ENCODE measurements around the gene CEP85L. TPM values are rescaled to one million over a fixed set of nuclear protein-coding genes. Genes with fewer than 3 reads are reported as not detected.

CEP85L gene
- total and polyA plus RNA-seq, 10 of the 15 experiments (the other 5 are each of a cell fraction or from before 2014, with no cell fraction given) = 1.8 to 10.9 (median 7.1) TPM

- Histone ChIP-seq H3K4me1 (ENCODE audit: control insufficient read depth, insufficient read depth, low read length) (no peaks in the 10 kb centered on the region), H3K27ac (ENCODE audit: control insufficient read depth, insufficient read depth) (no peak overlapping the region), H2AFZ (ENCODE audit: control insufficient read depth, low read depth, low read length) (no peak overlapping the region), H3K9ac (ENCODE audit: control insufficient read depth, insufficient read depth, low read length) (no peak overlapping the region), H3K36me3 (ENCODE audit: control insufficient read depth in 2 of 2, insufficient read depth in 2 of 2, low read length in 1 of 2) (no peaks in the 10 kb centered on the region), H3K27me3 (replicated peaks in 1 of 2; ENCODE audit: control insufficient read depth in 2 of 2, insufficient read depth in 2 of 2, low read length in 1 of 2) (no peaks in the 10 kb centered on the region), H3K4me3 (no peak overlapping the region), H3K9me3 (replicated peaks; ENCODE audit: control insufficient read depth, insufficient read depth, low read length) (no peaks in the 10 kb centered on the region), H4K20me1 (ENCODE audit: control insufficient read depth, insufficient read depth) (no peaks in the 10 kb centered on the region), H3K4me2 (ENCODE audit: control insufficient read depth, insufficient read depth) (no peak overlapping the region), H3K79me2 (ENCODE audit: control insufficient read depth, insufficient read depth, low read length) (no peaks in the 10 kb centered on the region)
- ChIA-PET CTCF (interaction anchor here (1.2 to 1.3 kb wide), 2 partner anchors 13 to 89 kb away, joined by 3 read pairs; no protein-coding TSS in a partner anchor), SMC1A (ENCODE audit: uncharacterized antibody, unreplicated experiment) (no interaction called here), RAD21 (ENCODE audit: unreplicated experiment) (no interaction called here), POLR2A (interaction anchor here (0.5 kb wide), 1 partner anchor 40 kb away, joined by 4 read pairs; no protein-coding TSS in a partner anchor)
- TF ChIP-seq RAD51 (IDR thresholded peaks at IDR 0.05) = no peak
- no peak for TF ChIP-seq MEF2A (IDR thresholded peaks at IDR 0.05; ENCODE audit: insufficient read depth, low read depth, low read length)
- TF ChIP-seq RBBP5 (conservative IDR thresholded peaks at IDR 0.05) = no peak
- no peak for TF ChIP-seq NR2F1 (conservative IDR thresholded peaks at IDR 0.05)
- TF ChIP-seq KDM1A (IDR thresholded peaks at IDR 0.05; ENCODE audit: borderline replicate concordance) = no peak
- TF ChIP-seq ZNF207 (IDR thresholded peaks at IDR 0.05; ENCODE audit: borderline replicate concordance) = no peak
- TF ChIP-seq TCF3 (IDR thresholded peaks at IDR 0.05; ENCODE audit: borderline replicate concordance, insufficient read depth, low read depth, low read length) = no peak
- no peak for TF ChIP-seq MTA3 (IDR thresholded peaks at IDR 0.05; ENCODE audit: borderline replicate concordance, low read length)
- no peak for TF ChIP-seq TCF7 (IDR thresholded peaks at IDR 0.05; ENCODE audit: borderline replicate concordance)
- in situ Hi-C loops (cut with MboI) = no loop called here
- ATAC-seq = no peak
- BruUV-seq (replicated peaks) = no TSS peak
- no peak for DNase-seq (ENCODE audit: low read depth, low spot score)
- FAIRE-seq = no peak
- intact Hi-C loops (cut with micrococcal nuclease; ENCODE audit: unreplicated experiment) = no loop called here
- WGBS (ENCODE audit: insufficient coverage, insufficient replicate concordance, low lambda C conversion rate, missing lambda C conversion rate) = 76% methylated on average over 2 of the region's 2 CpGs
These were observed 21.3 kb upstream of the CEP85L start for GRCh38 chr6:118672678-118673077.

GRCh38 chr6:118669561-118669960 is 18.2 kb upstream of the CEP85L start:
- H3K4me3 ChIP-seq = no peak overlapping the region
- H2AFZ ChIP-seq (ENCODE audit: control insufficient read depth, low read depth, low read length) = no peak overlapping the region
- H3K9me3 ChIP-seq (replicated peaks; ENCODE audit: control insufficient read depth, insufficient read depth, low read length) = no peaks in the 10 kb centered on the region
- no peaks in the 10 kb centered on the region for H3K79me2 ChIP-seq (ENCODE audit: control insufficient read depth, insufficient read depth, low read length)
- ATAC-seq (no peak), FAIRE-seq (no peak), DNase-seq (ENCODE audit: low read depth, low spot score) (no peak)
- no peaks in the 10 kb centered on the region for H4K20me1 ChIP-seq (ENCODE audit: control insufficient read depth, insufficient read depth)
- no peaks in the 10 kb centered on the region for H3K27me3 ChIP-seq (replicated peaks in 1 of 2; ENCODE audit: control insufficient read depth in 2 of 2, insufficient read depth in 2 of 2, low read length in 1 of 2)
- CTCF ChIA-PET = no interaction called here
- H3K4me2 ChIP-seq (ENCODE audit: control insufficient read depth, insufficient read depth) = no peak overlapping the region
- no TSS peak for BruUV-seq (replicated peaks)
- SMC1A ChIA-PET (ENCODE audit: uncharacterized antibody, unreplicated experiment) = interaction anchor here (1.2 kb wide), 1 partner anchor 11 kb away, joined by 3 read pairs; no protein-coding TSS in a partner anchor
- peaks cover 3% of the 10 kb centered on the region; the same call in 1 of the 2 replicates for H3K4me1 ChIP-seq (ENCODE audit: control insufficient read depth, insufficient read depth, low read length)
- RAD21 ChIA-PET (ENCODE audit: unreplicated experiment) = no interaction called here
- intact Hi-C loops (cut with micrococcal nuclease; ENCODE audit: unreplicated experiment) (no loop called here), in situ Hi-C loops (cut with MboI) (no loop called here)
- H3K9ac ChIP-seq (ENCODE audit: control insufficient read depth, insufficient read depth, low read length) = no peak overlapping the region
- TF ChIP-seq MTA2 (IDR thresholded peaks at IDR 0.05; ENCODE audit: low read depth) = no peak
- no peak for TF ChIP-seq BACH1 (IDR thresholded peaks at IDR 0.05; ENCODE audit: borderline replicate concordance)
- TF ChIP-seq SREBF2 (IDR thresholded peaks at IDR 0.05; ENCODE audit: low read length) = no peak
- no peak for TF ChIP-seq IKZF1 (conservative IDR thresholded peaks at IDR 0.05)
- no peak for TF ChIP-seq ESRRA (IDR thresholded peaks at IDR 0.05; ENCODE audit: low read length)
- TF ChIP-seq NFYB (IDR thresholded peaks at IDR 0.05; ENCODE audit: insufficient read depth, low read depth, low read length) = no peak
- no peaks in the 10 kb centered on the region for H3K36me3 ChIP-seq (ENCODE audit: control insufficient read depth in 2 of 2, insufficient read depth in 2 of 2, low read length in 1 of 2)
- H3K27ac ChIP-seq (ENCODE audit: control insufficient read depth, insufficient read depth) = no peak overlapping the region
- WGBS (ENCODE audit: insufficient coverage, insufficient replicate concordance, low lambda C conversion rate, missing lambda C conversion rate) = 100% methylated on average over 1 of the region's 1 CpG
- POLR2A ChIA-PET = no interaction called here

Measured in GM12878 (cell line).